Fibroblast of upper back skin (primary cell): ENCODE measurements around the gene GPX8.

Source experiments
- DNase-seq: peaks from one replicate; pipeline ENCODE4 v3.0.0-alpha.2; 2013

GPX8 gene

GRCh38 chr5:55159763-55160492 lies at the start of gene GPX8:
Gene GPX8, plus strand, starts transcription at chr5:55160171. Its CDS starts 22 bp downstream, at chr5:55160193.
- DNase-seq, result peak; percentile 93

DNA sequence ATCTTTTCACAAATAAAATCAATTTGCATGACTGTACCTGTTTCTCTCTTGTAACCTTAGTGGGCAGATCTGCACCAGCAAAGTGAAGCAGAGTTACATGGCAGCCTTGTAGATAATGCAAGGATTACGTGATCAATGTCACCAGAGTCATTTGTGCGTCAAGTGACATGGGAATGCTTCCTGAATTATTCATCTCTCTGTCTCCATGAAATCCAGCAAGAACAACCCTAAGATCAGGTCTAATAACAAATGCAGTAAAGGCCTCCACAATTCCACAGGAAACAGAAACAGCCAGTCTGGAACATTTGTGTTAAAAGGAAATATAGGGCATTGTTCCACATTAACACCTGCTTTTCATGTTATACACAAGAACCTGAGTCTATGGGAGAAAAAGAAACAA lies 49.8 kb upstream of the GPX8 start:
- DNase-seq, result no peak

GRCh38 chr5:55113327-55113726 lies 46.6 kb upstream of the GPX8 start:
- no peak for DNase-seq

DNA sequence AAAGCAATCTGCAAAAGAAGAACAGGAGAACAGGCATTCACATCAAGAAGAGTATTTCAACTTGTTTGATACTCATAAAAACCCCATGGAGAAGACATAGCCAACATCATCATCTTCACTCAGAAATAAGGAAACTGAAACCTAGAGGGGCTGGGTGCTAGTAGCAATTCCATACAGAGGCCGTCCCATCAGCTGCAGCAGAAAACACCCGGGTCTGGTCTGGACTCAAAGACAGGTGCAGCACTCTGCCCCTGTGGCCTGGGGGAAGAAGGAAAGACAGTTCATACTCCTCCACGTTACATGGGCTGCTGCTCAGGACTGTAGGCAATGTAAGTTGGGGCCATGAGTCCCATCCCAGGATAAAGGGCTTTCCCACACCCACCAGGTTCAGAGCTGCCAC lies 45.9 kb upstream of the GPX8 start:
- DNase-seq, result no peak

- DNase-seq, result no peak
These were observed 36.6 kb upstream of the GPX8 start for GRCh38 chr5:55123365-55123764.

GRCh38 chr5:55134053-55134722 lies 25.8 kb upstream of the GPX8 start:
- no peak for DNase-seq

DNA sequence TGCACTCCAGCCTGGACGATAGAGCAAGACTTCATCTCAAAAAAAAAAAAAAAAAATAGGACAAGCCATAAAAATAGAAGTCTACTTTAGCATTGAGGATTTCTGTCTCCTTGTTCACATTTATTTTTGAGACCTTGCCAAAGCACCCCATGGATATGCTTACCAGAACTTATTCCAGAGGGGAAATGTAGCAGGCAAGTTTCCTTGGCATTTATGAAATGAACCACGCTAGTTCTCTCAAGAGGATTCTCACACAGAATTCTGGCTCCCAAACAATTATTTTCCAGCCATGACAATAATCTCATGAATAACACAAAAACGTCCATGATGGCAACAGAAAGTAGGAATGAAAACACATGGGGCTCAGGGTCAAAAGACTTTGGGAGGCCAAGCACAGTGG lies 23.4 kb upstream of the GPX8 start:
- peak; percentile 7 for DNase-seq

- no peak for DNase-seq
These were observed 18.9 kb upstream of the GPX8 start for GRCh38 chr5:55140908-55141665.

DNA sequence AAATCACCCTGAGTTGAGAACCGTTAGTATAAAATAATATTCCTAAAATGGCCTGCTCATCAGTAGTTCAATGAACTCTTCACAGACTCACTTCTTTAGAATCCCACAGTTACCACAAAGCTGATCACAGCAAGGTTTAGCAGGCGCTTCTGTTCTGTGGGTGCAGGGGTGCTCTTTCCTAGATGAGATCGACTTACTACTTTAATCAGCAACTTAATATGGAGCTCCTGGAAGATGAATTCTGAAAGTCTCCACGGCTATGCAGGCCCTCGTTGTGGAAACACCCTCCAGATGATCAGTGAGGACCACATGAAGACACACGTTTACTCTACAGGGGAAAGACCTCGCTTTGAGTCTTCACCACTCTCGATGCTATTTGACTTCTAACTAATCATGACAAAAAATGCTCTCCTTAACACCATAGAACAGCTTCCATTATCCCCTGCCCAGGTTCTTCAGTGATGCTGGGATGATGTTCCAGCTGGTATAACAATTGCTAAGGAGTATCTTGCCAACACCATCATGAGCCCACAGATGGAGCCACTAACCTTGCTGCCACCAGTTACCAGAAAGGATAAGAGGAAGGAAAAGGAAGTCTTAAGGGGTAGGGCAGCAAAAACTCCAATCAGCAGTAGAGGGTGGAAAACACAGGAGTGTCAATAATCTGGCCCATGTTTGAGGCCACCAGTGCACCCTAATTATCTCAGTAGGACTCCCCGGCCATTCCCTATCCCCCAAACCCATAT lies 17.9 kb upstream of the GPX8 start:
- no peak for DNase-seq

- DNase-seq, result no peak
These were observed 16.3 kb upstream of the GPX8 start for GRCh38 chr5:55143624-55144023.

DNA sequence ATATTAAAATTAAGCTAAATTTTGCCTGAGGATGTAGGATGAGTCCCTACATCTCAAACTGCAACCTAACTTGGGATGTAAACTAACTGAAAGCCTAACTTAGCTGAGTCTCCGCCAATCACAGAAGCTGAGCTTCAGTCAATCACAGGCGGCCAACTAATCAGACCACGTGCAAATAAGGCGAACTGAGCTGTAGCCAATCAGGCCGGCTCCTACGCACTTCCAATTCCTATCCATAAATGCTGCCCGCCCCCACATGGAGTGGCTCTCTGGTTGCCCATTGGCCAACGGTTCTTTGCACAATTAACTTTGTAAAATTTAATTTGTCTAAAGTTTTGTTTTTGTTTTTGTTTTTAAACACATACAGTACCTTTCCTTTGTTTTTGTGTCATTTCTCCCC lies 13.9 kb upstream of the GPX8 start:
- DNase-seq, result no peak

DNA sequence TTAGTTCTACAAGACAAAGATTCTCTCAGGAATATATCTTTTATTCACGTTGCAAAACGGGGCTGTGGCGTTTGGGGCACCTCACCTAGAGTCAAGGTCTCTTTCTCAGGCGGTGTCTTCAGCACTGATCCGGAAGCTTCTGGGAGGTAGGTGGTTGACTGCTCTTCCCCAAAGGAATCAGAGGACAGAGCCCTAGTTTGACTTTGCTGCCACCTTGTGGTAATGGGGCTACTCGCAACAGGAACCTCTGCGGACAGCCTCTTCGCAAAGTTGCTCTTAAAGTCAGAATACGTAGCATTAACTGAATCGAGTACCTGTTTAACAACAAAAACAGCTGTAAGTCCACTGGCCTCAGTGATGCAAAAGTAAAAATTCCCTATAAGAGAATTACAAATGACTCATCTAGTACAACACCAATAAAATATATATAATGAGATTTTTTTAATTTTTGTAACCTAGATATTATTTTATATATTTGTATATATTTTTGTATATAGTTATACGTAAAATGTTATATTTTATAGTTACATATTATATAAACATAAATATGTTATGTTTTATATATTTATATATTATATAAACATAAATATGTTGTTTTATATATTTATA lies 13.3 kb upstream of the GPX8 start:
- peak; percentile 84 for DNase-seq

DNA sequence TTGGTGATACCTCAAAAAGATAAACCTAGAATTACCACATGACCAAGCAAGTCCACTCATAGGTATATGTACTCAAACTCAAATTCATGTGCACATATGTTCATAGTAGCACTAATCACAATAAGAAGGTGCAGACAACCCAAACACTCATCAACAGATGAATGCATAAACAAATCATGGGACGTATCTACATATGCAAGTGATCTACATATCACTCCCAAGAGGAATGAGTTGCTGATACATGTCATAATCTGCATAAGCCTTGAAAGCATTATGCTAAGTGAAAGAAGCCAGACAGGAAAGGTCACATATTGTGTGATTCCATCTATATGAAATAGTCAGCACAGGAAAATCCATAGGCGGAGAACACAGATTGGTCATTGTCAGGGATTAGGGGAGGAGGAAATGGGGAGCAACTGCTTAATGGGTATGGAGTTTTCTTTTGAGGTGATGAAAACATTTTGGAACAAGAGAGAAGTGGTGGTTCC lies 10.6 kb upstream of the GPX8 start:
- DNase-seq, result peak; percentile 8

DNA sequence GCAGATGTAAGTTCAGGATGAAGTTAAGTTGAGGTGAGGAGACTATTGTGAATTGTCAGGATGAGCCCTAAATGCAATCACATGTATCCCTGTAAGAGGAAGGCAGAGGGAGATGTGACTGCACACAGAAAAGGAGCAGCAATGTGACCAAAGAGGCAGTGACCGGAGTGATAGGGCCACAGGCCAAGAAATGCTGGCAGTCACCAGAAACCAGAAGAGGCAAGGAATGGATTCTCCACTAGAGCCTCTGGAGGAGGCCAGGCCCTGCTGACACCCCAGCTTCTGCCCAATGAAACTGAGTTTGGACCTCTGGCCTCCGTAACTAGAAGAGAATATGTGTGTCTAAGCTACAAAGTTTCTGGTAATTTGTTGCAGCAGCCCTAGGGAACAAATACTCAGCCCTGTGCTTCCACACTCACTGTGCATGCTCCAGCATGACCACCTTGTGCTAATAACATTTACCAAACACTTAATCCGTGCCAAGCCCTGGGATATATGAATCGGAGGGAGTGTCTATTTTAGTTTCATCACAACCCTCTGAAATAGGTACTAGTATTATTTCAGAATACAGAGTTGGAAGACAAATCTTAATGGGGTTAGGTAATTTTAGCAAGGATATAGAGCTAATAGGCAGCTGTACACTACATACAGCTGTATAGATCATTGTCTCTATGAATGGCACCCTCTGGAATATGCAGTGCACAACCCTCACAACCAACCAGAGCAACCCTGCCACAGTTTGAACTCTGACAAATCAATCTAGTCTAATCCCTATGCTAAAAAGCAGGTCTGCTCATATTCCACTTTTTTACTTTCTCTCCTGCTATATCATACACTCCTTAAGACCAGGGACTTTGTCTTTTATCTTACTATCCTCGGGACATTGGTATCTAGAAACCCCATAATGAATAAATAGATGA lies 7.8 kb upstream of the GPX8 start:
- peak; percentile 77 for DNase-seq

DNA sequence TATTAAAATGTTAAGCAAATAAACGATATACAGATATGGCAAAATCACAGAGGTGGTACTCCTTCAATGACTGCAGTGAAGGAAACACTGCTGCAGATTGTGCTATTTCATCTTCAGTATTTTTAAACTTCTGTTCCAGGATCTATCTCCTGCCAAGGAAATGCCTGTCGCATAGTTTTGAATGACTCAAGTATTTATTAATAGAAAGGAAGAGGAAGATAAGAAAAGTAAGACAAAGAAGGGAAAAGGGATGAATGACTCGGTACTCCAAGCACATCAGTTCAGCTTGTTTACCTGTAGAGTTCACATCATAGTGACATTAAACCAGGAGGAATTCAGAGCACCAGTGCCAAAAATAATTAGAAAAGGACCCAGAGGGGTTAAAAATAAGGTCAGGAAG lies 5.1 kb upstream of the GPX8 start:
- peak; percentile 79 for DNase-seq

DNA sequence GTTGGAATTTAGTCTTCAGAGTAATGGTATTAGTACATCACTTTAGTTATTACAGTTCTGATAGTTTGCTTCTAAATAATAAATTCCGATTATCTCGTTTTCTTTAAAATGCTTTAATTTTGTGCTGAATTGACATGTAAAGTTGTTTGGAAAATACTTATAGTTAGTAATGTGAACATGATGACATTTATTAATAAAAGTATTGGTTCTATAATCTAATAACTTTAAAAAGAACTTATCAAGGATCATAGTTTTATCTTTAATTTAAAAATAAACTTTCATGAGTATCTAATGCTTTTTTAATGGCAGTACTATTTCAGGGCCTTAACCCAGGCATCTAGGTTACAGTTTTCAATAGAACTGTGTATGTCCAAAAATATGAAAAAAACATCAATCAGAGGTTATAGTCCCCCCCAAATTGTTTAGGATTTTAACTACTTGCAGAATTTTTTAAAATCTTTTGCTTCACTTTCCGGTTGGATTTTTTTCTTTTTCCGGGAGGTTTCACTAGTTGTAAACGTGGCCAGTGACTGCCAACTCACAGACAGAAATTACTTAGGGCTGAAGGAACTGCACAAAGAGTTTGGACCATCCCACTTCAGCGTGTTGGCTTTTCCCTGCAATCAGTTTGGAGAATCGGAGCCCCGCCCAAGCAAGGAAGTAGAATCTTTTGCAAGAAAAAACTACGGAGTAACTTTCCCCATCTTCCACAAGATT lies 680 bp downstream of the GPX8 start:
- DNase-seq, result peak; percentile 98

DNA sequence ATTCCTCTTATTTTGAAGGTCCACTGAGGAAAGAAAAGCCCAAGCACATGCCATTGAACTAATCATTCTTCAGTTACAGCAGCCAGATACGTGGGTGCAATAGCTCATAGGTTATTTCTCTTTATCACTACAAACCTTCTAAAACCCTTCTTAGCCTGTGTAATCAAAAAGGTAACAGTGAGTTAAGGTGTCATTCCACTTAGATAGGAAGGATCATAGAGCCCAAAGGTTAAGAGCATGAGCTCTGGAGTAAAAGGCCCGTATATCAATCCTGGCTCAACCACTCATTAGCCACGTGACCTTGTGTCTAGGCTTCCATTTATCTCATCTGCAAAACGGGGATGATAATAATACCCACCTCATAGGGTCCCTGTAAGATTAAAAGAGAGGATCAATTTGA lies 2.7 kb downstream of the GPX8 start:
- DNase-seq, result no peak

- DNase-seq, result no peak
These were observed 11.5 kb downstream of the GPX8 start for GRCh38 chr5:55171471-55171870.

DNA sequence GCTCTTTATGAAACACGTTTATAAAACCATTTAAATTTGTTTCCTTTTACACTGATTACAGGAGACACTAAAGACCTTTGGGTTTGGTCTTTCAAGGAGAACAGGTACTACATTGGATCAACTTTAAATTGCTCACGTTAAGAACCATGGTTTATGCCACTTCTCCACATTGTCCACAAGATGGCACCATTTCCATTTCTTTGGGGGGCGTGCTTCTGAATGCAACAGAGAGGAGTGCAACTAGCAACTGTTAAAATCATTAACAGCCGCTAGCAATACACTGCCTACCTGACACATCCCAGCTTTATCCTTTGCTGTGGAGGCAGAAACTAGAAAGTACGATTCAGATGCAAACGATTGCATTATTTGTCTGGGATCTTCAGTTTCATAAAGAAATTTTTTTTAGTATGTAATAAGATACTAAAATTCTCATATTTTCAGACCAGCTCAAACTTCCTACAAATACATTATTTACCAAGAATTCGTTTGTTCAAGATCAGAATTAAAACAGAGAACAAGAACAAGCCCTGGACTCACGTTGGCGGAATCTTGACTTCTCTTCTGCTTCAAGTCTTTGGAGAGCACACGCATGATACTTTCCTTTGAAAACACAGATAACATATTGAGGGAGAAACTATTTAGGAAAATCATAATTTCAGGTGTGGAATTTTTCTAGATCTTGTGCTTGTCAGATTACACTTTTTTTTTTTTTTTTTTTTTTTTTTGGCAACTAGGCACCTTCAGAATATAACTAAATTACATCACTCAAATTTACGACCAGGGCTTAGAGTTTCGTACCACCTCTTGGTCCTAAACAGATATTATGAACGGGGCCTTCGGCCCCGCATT lies 12.3 kb downstream of the GPX8 start:
- DNase-seq, result peak; percentile 78
